HCT116 (cell line): Measurements from ENCODE around the gene ATAD1. TPM values are rescaled to one million over a fixed set of nuclear protein-coding genes. Genes with fewer than 3 reads are reported as not detected.
A peak's percentile ranks its signal among the peaks of the same experiment; 100 is the strongest.

Source experiments
- ATAC-seq: fragments of 200-7000 bp; cut with Tn5 transposase; 2 replicates; pipeline ENCODE4 v1.9.1; 2020; ENCODE audit warnings: mild to moderate bottlenecking, moderate library complexity
- BruUV-seq: library from RNA; stranded (reverse); fragments of 400-500 nt; replicated peaks from 2 replicates; lab custom pipeline; 2021; lab: Mats Ljungman, UMichigan
- CTCF ChIA-PET: fragments of 300-600 bp; sonication (Branson Sonifier 250); formaldehyde crosslinking; loops from one replicate; lab custom pipeline; 2021; ENCODE audit warnings: antibody characterized with exemption; lab: Charles Lee
- POLR2A ChIA-PET: fragments of 300-600, 350-600 bp; sonication (Branson Sonifier 250); formaldehyde crosslinking; loops from one replicate; lab custom pipeline; 2021; ENCODE audit warnings: antibody characterized with exemption; lab: Charles Lee
- RAD21 ChIA-PET, 2 experiments: fragments of 300-600 bp; sonication (Branson Sonifier 250); formaldehyde crosslinking; loops; one replicate each; lab custom pipeline; 2023; ENCODE audit warnings: low total read pairs in 2 of 2; ENCODE audit not compliant: uncharacterized antibody in 2 of 2, unreplicated experiment in 2 of 2, low non-redundant PET in 1 of 2; lab: Charles Lee
- DNase-seq: peaks from one replicate; pipeline ENCODE4 v3.0.0-alpha.2; 2010; ENCODE audit warnings: low read depth, low spot score
- H2AFZ ChIP-seq: fragments of 200-600 bp; shearing (Covaris generic), sonication (generic); 2 replicates; pipeline ENCODE4 v1.6.1; 2017; ENCODE audit warnings: low read depth, mixed run types, mixed read lengths, antibody characterized with exemption, low read length; ENCODE audit not compliant: poor library complexity, severe bottlenecking
- H3K27ac ChIP-seq: 2 replicates; pipeline ENCODE4 v1.5.1; 2012; ENCODE audit warnings: low read depth, low read length
- H3K27me3 ChIP-seq: fragments of 200-600 bp; sonication (generic); 2 replicates; pipeline ENCODE4 v1.6.1; 2016; ENCODE audit warnings: mixed run types, low read length, mixed read lengths; ENCODE audit not compliant: insufficient read depth
- H3K36me3 ChIP-seq, 2 experiments: fragments of 200-500 bp in 1 of 2; fragments of 200-600 bp in 1 of 2; sonication (Bioruptor generic) in 1 of 2; sonication (generic) in 1 of 2; 2 replicates each; pipeline versions ENCODE4 v1.5.1 to v1.6.1; 2014 to 2016; ENCODE audit warnings: low read length in 2 of 2, inconsistent platforms in 1 of 2, mixed read lengths in 1 of 2, mixed run types in 1 of 2; ENCODE audit not compliant: insufficient read depth in 2 of 2, control insufficient read depth in 1 of 2
- H3K4me1 ChIP-seq, 2 experiments: fragments of 200-600 bp in 1 of 2; sonication (generic) in 1 of 2; 2 replicates each; pipeline versions ENCODE4 v1.5.1 to v1.6.1; 2012 to 2017; ENCODE audit warnings: low read length in 2 of 2, inconsistent platforms in 1 of 2, mild to moderate bottlenecking in 1 of 2, mixed read lengths in 1 of 2, mixed run types in 1 of 2, moderate library complexity in 1 of 2; ENCODE audit not compliant: insufficient read depth in 2 of 2, control insufficient read depth in 1 of 2
- H3K4me2 ChIP-seq: fragments of 200-600 bp; sonication (generic); 2 replicates; pipeline ENCODE4 v1.6.1; 2017; ENCODE audit warnings: mixed run types, low read length, mixed read lengths
- H3K4me3 ChIP-seq, 2 experiments: fragments of 200-600 bp in 1 of 2; sonication (generic) in 1 of 2; replicated peaks in 1 of 2; 2 replicates each; pipeline ENCODE4 v1.5.1; 2011 to 2016; ENCODE audit warnings: low read length in 2 of 2, control low read depth in 1 of 2, low read depth in 1 of 2, mild to moderate bottlenecking in 1 of 2, mixed read lengths in 1 of 2, mixed run types in 1 of 2
- H3K79me2 ChIP-seq: fragments of 200-600 bp; sonication (generic); 2 replicates; pipeline ENCODE4 v1.6.1; 2017; ENCODE audit warnings: mild to moderate bottlenecking, mixed run types, low read length, moderate library complexity, mixed read lengths; ENCODE audit not compliant: insufficient read depth
- H3K9ac ChIP-seq: fragments of 200-600 bp; sonication (generic); 2 replicates; pipeline ENCODE4 v1.6.1; 2016; ENCODE audit warnings: low read length, mixed read lengths
- H3K9me2 ChIP-seq: fragments of 200-600 bp; sonication (generic), shearing (Covaris generic); 2 replicates; pipeline ENCODE4 v1.6.1; 2017; ENCODE audit warnings: mixed run types, mild to moderate bottlenecking, moderate library complexity; ENCODE audit not compliant: insufficient read depth
- H3K9me3 ChIP-seq, 2 experiments: fragments of 200-500 bp in 1 of 2; fragments of 200-600 bp in 1 of 2; sonication (Bioruptor generic) in 1 of 2; sonication (generic) in 1 of 2; 2 replicates each; pipeline ENCODE4 v1.6.1; 2014 to 2017; ENCODE audit warnings: low read length in 2 of 2, mixed read lengths in 2 of 2, inconsistent platforms in 1 of 2, low read depth in 1 of 2, mild to moderate bottlenecking in 1 of 2, mixed run types in 1 of 2, moderate library complexity in 1 of 2; ENCODE audit not compliant: control insufficient read depth in 1 of 2, insufficient read depth in 1 of 2
- H4K20me1 ChIP-seq: fragments of 200-600 bp; sonication (generic), shearing (Covaris generic); 2 replicates; pipeline ENCODE4 v1.6.1; 2017; ENCODE audit warnings: mixed run types, mild to moderate bottlenecking, moderate library complexity; ENCODE audit not compliant: insufficient read depth
- ATF3 ChIP-seq: IDR thresholded peaks from 2 replicates; pipeline ENCODE4 v1.6.1; 2012
- CBX3 ChIP-seq: IDR thresholded peaks from 2 replicates; pipeline ENCODE4 v1.6.1; 2012; ENCODE audit warnings: low read depth
- CEBPB ChIP-seq: IDR thresholded peaks from 2 replicates; pipeline ENCODE4 v1.6.1; 2012; ENCODE audit warnings: low read depth
- EGR1 ChIP-seq: IDR thresholded peaks from 2 replicates; pipeline ENCODE4 v1.6.1; 2012; ENCODE audit warnings: low read depth
- ELF1 ChIP-seq: IDR thresholded peaks from 2 replicates; pipeline ENCODE4 v1.6.1; 2012; ENCODE audit warnings: low read depth, borderline replicate concordance
- EZH2 ChIP-seq: fragments of 200-600 bp; sonication (generic); IDR thresholded peaks from 2 replicates; pipeline ENCODE4 v1.6.1; 2017; ENCODE audit warnings: antibody characterized with exemption, mixed run types
- FOSL1 ChIP-seq: IDR thresholded peaks from 2 replicates; pipeline ENCODE4 v1.6.1; 2012; ENCODE audit warnings: low read depth
- JUND ChIP-seq: IDR thresholded peaks from 2 replicates; pipeline ENCODE4 v1.6.1; 2012
- POLR2AphosphoS5 ChIP-seq: IDR thresholded peaks from 2 replicates; pipeline ENCODE4 v1.6.1; 2011; ENCODE audit warnings: mild to moderate bottlenecking, low read depth, low read length, moderate library complexity
- RAD21 ChIP-seq: IDR thresholded peaks from 2 replicates; pipeline ENCODE4 v1.6.1; 2012; ENCODE audit warnings: low read depth, mild to moderate bottlenecking
- REST ChIP-seq: IDR thresholded peaks from 2 replicates; pipeline ENCODE4 v1.6.1; 2012; ENCODE audit warnings: low read depth
- SIN3A ChIP-seq: IDR thresholded peaks from 2 replicates; pipeline ENCODE4 v1.6.1; 2012; ENCODE audit warnings: low read depth
- SP1 ChIP-seq: IDR thresholded peaks from 2 replicates; pipeline ENCODE4 v1.6.1; 2012; ENCODE audit warnings: low read depth
- YY1 ChIP-seq: IDR thresholded peaks from 2 replicates; pipeline ENCODE4 v1.6.1; 2011; ENCODE audit warnings: low read length, low read depth, moderate library complexity, mild to moderate bottlenecking; ENCODE audit not compliant: insufficient replicate concordance; ENCODE audit errors: extremely low read depth
- intact Hi-C: fragments of 100-400 bp; cut with micrococcal nuclease; formaldehyde crosslinking; loops from 2 replicates; pipeline ENCODE4 v1.10.0; 2022
- total RNA-seq: library from RNA; stranded (reverse); gene quantifications from one replicate; pipeline ENCODE4 v1.2.1, GENCODE V29; 2021; ENCODE audit not compliant: unreplicated experiment
- TF ChIP-seq, protein P1 (sequence below): IDR thresholded peaks from 2 replicates; pipeline ENCODE4 v1.6.1; 2011; ENCODE audit warnings: mild to moderate bottlenecking, low read length, moderate library complexity; ENCODE audit not compliant: insufficient replicate concordance; ENCODE audit errors: extremely low read depth

ATAD1 gene
- total RNA-seq, 1 experiment from 2014 or later, result 66.4 TPM

GRCh38 chr10:87705339-87705738 is 112.7 kb downstream of the ATAD1 start:
- Histone ChIP-seq H3K4me3 (no peak overlapping the region), H3K79me2 (no peaks in the 10 kb centered on the region), H3K4me1 (peaks cover 22 to 33% of the 10 kb centered on the region in 2 experiments), H3K9me3 (no peaks in the 10 kb centered on the region), H3K9ac (no peak overlapping the region), H4K20me1 (no peaks in the 10 kb centered on the region), H3K36me3 (no peaks in the 10 kb centered on the region), H3K4me2 (0 out of 2 replicates have a peak overlapping the region, but pooled peaks have one; percentile 0), H3K27ac (no peak overlapping the region), H3K27me3 (no peaks in the 10 kb centered on the region), H3K9me2 (no peaks in the 10 kb centered on the region), H2AFZ (no peak overlapping the region)
- RAD21 ChIA-PET, result no interaction called here
- TF ChIP-seq ELF1 (no peak), EZH2 (no peak), SP1 (no peak), CEBPB (no peak), POLR2AphosphoS5 (no peak), CBX3 (no peak), FOSL1 (no peak), ATF3 (no peak), YY1 (no peak), JUND (no peak), RAD21 (no peak), REST (no peak), EGR1 (no peak), SIN3A (no peak)
- TF ChIP-seq, protein P1, sequence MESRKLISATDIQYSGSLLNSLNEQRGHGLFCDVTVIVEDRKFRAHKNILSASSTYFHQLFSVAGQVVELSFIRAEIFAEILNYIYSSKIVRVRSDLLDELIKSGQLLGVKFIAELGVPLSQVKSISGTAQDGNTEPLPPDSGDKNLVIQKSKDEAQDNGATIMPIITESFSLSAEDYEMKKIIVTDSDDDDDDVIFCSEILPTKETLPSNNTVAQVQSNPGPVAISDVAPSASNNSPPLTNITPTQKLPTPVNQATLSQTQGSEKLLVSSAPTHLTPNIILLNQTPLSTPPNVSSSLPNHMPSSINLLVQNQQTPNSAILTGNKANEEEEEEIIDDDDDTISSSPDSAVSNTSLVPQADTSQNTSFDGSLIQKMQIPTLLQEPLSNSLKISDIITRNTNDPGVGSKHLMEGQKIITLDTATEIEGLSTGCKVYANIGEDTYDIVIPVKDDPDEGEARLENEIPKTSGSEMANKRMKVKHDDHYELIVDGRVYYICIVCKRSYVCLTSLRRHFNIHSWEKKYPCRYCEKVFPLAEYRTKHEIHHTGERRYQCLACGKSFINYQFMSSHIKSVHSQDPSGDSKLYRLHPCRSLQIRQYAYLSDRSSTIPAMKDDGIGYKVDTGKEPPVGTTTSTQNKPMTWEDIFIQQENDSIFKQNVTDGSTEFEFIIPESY, result no peak
- CTCF ChIA-PET, result no interaction called here
- POLR2A ChIA-PET, result no interaction called here
- DNase-seq, result no peak
- no peak for ATAC-seq
- BruUV-seq, result no TSS peak
- intact Hi-C loops, result no loop called here
